ENCODE results near the gene AMH.

DNA sequence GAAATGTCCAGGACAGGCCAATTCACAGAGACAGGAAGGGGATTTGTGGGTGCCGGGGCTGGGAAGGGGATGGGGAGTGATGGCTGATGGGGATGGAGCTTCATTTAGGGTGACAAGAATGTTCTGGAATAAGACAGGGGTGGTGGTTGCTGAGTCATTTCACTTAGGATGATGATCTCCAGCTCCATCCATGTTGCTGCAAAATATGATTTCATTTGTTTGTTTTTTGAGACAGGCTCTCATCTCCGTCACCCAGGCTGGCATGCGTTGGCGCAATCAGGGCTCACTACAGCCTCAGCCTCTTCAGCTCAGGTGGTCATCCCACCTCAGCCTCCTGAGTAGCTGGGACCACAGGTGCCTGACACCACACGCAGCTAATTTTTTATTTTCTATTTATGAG lies 10.2 kb downstream of the AMH start:
- TF ChIP-seq, protein P1, sequence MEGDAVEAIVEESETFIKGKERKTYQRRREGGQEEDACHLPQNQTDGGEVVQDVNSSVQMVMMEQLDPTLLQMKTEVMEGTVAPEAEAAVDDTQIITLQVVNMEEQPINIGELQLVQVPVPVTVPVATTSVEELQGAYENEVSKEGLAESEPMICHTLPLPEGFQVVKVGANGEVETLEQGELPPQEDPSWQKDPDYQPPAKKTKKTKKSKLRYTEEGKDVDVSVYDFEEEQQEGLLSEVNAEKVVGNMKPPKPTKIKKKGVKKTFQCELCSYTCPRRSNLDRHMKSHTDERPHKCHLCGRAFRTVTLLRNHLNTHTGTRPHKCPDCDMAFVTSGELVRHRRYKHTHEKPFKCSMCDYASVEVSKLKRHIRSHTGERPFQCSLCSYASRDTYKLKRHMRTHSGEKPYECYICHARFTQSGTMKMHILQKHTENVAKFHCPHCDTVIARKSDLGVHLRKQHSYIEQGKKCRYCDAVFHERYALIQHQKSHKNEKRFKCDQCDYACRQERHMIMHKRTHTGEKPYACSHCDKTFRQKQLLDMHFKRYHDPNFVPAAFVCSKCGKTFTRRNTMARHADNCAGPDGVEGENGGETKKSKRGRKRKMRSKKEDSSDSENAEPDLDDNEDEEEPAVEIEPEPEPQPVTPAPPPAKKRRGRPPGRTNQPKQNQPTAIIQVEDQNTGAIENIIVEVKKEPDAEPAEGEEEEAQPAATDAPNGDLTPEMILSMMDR (IDR thresholded peaks at IDR 0.05): no peak
- no peak for TF ChIP-seq POLR2A (IDR thresholded peaks at IDR 0.05)

All from Peyer's patch (tissue), 4 donors.